ENCODE results near the gene UPP2.

DNA sequence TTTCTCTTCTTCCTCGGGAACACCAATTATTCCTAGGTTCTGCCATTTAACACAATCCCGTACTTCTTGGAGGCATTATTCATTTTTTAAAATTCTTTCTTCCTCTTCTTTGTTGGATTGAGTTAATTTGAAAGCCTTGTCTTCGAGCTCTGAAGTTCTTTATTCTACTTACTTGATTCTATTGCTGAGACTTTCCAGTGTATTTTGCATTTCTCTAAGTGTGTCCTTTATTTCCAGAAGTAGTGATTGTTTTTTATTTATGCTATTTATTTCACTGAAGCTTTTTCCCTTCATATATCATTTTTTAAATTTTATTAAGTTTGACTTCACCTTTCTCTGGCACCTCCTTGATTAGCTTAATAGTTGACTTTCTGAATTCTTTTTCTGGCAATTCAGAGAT, 13.6 kb upstream of the UPP2 start:
- TF ChIP-seq RAD21 (IDR thresholded peaks at IDR 0.05) (no peak), JUND (IDR thresholded peaks at IDR 0.05) (no peak), YY1 (IDR thresholded peaks at IDR 0.05) (no peak), TAF1 (conservative IDR thresholded peaks at IDR 0.05) (no peak), GABPA (IDR thresholded peaks at IDR 0.05 in 1 of 2, conservative IDR thresholded peaks at IDR 0.05 in 1 of 2) (no peak), SP1 (IDR thresholded peaks at IDR 0.05) (no peak), EGR1 (IDR thresholded peaks at IDR 0.05; ENCODE audit: low read depth in 2 of 2) (no peak), FOXA1 (IDR thresholded peaks at IDR 0.05) (no peak), ZBTB33 (IDR thresholded peaks at IDR 0.05) (no peak), HNF4G (IDR thresholded peaks at IDR 0.05) (no peak), FOXA2 (IDR thresholded peaks at IDR 0.05) (no peak)
- TF ChIP-seq, protein P1, sequence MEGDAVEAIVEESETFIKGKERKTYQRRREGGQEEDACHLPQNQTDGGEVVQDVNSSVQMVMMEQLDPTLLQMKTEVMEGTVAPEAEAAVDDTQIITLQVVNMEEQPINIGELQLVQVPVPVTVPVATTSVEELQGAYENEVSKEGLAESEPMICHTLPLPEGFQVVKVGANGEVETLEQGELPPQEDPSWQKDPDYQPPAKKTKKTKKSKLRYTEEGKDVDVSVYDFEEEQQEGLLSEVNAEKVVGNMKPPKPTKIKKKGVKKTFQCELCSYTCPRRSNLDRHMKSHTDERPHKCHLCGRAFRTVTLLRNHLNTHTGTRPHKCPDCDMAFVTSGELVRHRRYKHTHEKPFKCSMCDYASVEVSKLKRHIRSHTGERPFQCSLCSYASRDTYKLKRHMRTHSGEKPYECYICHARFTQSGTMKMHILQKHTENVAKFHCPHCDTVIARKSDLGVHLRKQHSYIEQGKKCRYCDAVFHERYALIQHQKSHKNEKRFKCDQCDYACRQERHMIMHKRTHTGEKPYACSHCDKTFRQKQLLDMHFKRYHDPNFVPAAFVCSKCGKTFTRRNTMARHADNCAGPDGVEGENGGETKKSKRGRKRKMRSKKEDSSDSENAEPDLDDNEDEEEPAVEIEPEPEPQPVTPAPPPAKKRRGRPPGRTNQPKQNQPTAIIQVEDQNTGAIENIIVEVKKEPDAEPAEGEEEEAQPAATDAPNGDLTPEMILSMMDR (IDR thresholded peaks at IDR 0.05; ENCODE audit: low read depth, low read length, missing input control), result no peak
- TF ChIP-seq, protein P2, sequence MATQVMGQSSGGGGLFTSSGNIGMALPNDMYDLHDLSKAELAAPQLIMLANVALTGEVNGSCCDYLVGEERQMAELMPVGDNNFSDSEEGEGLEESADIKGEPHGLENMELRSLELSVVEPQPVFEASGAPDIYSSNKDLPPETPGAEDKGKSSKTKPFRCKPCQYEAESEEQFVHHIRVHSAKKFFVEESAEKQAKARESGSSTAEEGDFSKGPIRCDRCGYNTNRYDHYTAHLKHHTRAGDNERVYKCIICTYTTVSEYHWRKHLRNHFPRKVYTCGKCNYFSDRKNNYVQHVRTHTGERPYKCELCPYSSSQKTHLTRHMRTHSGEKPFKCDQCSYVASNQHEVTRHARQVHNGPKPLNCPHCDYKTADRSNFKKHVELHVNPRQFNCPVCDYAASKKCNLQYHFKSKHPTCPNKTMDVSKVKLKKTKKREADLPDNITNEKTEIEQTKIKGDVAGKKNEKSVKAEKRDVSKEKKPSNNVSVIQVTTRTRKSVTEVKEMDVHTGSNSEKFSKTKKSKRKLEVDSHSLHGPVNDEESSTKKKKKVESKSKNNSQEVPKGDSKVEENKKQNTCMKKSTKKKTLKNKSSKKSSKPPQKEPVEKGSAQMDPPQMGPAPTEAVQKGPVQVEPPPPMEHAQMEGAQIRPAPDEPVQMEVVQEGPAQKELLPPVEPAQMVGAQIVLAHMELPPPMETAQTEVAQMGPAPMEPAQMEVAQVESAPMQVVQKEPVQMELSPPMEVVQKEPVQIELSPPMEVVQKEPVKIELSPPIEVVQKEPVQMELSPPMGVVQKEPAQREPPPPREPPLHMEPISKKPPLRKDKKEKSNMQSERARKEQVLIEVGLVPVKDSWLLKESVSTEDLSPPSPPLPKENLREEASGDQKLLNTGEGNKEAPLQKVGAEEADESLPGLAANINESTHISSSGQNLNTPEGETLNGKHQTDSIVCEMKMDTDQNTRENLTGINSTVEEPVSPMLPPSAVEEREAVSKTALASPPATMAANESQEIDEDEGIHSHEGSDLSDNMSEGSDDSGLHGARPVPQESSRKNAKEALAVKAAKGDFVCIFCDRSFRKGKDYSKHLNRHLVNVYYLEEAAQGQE (IDR thresholded peaks at IDR 0.05), result no peak
- TF ChIP-seq, protein P3, sequence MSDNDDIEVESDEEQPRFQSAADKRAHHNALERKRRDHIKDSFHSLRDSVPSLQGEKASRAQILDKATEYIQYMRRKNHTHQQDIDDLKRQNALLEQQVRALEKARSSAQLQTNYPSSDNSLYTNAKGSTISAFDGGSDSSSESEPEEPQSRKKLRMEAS (IDR thresholded peaks at IDR 0.05), result no peak
